ENCODE data around the gene RABL2B.
A peak's percentile ranks its signal among the peaks of the same experiment; 100 is the strongest.
"Not testable (repeated sequence)": the region's sequence is repeated elsewhere in the genome, so short reads cannot be mapped to it uniquely, and the experiment has no call there.

The RABL2B gene

DNA sequence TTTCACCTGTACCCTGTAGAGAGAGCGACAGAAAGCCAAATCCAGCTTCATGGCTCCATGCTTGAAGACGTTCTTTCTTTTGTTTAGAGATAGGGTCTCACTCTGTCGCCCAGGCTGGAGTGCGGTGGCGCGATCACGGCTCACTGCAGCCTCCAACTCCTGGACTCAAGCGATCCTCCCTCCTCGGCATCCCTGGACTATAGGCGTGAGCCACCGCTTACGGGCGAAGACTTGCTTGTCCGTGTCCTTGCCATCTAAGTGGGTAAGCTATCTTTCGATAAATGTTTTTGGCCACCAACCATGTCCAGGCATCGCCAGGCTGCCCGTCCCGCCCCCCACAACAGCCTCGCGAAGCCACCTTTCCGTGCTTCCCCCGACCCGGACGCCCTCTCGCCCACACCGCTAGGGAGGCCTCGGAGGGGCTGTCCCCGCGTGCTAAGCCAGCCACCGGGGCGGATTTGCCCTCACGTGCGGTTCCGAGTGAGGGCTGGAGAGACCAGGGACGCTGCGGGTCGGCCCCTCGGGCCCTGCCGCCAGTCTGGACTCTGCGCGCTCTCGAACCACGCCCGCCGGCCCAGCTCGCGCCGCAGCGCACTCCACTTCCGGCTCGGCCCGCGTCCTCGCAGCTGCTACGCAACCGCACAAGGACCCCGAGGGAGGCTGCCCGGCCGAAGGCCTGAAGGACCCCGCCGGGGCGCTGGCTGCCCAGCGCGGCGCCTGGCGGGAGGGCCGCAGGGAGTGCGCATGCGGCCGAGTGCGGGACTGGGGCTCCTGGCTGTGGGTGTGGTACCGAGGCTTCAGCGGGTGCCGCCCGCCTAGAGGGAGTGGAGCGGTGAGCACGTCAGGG lies at the start of gene RABL2B:
Gene RABL2B (minus strand): TSS at position 604 of the 847 bp plus-strand sequence. CDS start 1,342 bp downstream, outside the sequence.
- DNase-seq, result peak; percentile 92

DNA sequence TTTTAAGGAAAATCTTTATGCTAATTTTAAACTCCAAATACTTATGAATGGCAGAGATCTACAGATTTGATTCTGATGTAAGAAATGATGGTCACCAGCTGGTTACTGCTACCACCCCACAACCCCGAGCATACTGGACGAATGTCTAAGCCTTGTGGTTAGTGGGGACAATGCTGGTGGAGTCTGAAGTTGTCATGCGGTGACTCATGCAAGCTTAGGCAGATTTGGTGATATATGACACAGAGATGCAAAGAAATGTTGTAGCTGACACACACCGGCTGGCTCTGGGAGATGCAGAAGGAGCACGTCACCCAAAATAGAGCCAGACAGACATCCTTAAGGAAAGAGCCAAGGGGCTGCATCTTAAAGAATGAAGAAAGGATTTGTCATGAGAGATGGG lies 3.5 kb upstream of the RABL2B start:
- DNase-seq, result not testable (repeated sequence)

DNA sequence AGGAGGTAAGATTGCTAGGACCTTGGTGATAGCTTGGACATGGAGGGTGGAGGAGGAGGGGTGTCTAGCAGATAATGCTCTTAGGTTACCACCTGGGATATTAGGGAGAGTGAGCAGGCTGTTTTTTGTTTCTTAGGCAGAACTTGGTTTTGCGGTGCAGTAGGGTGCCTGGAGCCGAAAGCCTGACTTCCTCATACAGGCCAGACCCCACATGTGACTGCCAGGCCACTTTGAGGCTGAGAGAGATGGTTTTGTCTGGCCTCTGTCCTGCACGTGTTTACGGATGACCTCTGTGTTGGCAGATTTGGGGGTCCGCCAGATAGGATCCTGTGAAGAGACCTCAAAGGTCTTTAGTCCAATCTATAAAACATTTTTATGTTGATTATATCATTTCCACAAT lies 1.9 kb upstream of the RABL2B start:
- not testable (repeated sequence) for DNase-seq

DNA sequence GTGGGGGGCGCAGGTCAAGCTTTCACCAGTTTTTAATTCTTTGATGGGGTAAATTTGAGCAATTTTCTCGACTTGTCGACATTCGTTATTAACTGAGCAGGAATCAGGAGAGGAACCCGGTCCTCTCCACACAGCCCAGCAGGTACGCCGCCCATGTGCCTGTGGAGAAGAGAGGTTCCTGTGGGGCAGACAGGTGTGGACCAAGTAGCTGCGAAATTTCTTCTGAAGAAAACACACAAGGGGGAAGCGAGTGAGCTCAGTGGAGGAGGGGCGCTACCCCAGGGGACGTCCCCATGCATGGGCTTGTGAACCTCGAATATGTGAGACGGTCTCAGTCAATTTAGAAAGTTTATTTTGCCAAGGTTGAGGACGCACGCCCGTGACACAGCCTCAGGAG lies 442 bp upstream of the RABL2B start:
- peak; percentile 19 for DNase-seq

- not testable (repeated sequence) for DNase-seq
Observed at GRCh38 chr22:50782253-50782652, 1.2 kb downstream of the RABL2B start.

GRCh38 chr22:50780244-50780643 lies 3.2 kb downstream of the RABL2B start:
- not testable (repeated sequence) for DNase-seq

DNA sequence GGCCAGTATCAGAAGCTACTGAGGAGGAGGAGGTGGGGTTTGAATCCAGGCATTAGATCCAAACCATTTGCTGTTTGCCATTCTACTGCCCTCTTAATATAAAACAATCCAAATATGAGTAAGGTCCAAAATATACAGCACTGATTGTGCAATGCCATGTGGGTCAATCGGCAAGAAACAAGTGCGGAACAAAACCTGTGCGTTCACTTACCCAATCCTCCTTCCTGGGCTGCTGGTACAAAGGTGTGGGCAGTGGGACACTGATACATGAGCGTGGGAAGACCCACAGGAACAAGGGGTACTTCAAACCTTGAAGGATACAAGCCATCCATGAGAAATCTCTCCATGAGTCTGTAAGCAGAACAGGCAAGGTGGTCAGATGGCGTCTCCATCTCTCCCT lies 5.8 kb downstream of the RABL2B start:
- not testable (repeated sequence) for DNase-seq

DNA sequence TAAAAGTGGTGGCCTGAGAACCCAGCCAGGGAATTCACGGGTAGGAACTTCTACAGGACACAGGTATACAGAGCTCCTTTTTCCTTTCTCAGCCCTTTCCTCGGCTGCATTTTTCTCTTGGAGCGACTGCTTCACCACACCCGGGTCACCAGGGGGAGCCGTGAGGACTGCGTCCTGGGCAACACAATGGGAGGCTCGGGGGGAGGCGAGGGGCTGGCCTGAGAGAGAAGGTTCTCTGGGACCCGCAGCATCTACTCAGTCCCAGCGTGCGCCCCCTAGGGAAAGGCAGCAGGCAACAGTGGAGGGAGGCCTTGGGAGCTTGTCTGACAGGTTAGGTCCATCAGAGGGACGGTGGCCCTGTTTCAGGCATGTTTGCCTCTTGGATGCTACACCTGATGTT lies 8.3 kb downstream of the RABL2B start:
- DNase-seq, result not testable (repeated sequence)

GRCh38 chr22:50764288-50764687 lies 19.1 kb downstream of the RABL2B start:
- not testable (repeated sequence) for DNase-seq

GRCh38 chr22:50761829-50762228 lies 21.6 kb downstream of the RABL2B start:
- DNase-seq, result not testable (repeated sequence)

- not testable (repeated sequence) for DNase-seq
Observed at GRCh38 chr22:50759597-50760341, 23.7 kb downstream of the RABL2B start.

DNA sequence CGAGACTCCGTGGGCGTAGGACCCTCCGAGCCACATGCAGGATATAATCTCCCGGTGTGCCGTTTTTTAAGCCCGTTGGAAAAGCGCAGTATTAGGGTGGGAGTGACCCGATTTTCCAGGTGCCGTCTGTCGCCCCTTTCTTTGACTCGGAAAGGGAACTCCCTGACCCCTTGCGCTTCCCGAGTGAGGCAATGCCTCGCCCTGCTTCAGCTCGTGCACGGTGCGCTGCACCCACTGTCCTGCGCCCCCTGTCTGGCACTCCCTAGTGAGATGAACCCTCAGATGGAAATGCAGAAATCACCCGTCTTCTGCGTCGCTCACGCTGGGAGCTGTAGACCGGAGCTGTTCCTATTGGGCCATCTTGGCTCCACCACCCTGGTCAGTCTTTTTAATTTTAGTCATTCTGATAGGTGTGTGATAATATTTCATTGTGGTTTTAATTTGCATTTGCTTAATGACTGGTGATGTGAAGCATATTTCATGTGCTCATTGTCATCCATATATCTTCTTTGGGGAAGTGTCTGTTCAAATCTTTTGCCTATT lies 26.4 kb downstream of the RABL2B start:
- DNase-seq, result peak; percentile 73

DNA sequence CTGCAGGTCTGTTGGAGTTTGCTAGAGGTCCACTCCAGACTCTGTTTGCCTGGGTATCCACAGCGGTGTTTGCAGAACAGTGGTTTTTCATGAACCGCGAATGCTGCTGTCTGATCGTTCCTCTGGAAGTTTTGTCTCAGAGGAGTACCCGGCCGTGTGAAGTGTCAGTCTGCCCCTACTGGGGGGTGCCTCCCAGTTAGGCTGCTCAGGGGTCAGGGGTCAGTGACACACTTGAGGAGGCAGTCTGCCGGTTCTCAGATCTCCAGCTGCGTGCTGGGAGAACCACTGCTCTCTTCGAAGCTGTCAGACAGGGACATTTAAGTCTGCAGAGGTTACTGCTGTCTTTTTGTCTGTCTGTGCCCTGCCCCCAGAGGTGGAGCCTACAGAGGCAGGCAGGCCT lies 27.0 kb downstream of the RABL2B start:
- peak; percentile 16 for DNase-seq

DNA sequence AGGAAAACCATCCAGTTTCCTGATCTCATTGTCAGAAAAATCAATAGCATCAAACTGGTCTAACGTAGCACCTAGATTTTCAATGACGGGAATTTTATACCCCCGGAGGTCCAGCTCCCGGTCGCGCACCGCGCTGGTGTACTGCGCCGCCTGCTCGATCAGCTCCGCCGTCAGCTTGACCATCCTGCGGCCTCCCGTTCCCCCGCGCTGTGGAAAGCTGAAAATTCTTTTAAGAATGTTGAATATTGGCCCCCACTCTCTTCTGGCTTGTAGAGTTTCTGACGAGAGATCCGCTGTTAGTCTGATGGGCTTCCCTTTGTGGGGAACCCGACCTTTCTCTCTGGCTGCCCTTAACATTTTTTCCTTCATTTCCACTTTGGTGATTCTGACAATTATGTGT lies 28.2 kb downstream of the RABL2B start:
- not testable (repeated sequence) for DNase-seq

GRCh38 chr22:50749302-50750074 lies 33.9 kb downstream of the RABL2B start:
- DNase-seq, result not testable (repeated sequence)

GRCh38 chr22:50748630-50749029 lies 34.8 kb downstream of the RABL2B start:
- DNase-seq, result not testable (repeated sequence)

DNA sequence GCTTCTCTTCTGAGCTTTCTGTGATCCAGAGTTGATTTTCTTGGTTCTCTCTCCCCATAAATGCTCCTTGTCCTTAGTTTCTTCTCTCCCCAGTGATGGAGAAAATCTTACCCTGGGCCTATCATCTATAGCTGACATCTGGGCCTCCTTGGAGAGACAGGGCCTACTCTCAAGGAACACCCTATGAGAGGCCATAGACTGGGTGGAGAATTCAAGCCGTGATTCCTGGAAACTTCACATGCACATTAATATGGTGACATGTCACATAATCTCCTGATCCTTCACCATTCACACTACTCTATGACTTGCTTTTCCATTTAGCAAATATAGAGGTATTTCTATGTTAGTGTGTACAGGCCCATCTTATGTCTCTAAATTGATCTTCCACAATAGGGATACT lies 35.9 kb downstream of the RABL2B start:
- not testable (repeated sequence) for DNase-seq

- not testable (repeated sequence) for DNase-seq
Observed at GRCh38 chr22:50744424-50744823, 39.0 kb downstream of the RABL2B start.

DNA sequence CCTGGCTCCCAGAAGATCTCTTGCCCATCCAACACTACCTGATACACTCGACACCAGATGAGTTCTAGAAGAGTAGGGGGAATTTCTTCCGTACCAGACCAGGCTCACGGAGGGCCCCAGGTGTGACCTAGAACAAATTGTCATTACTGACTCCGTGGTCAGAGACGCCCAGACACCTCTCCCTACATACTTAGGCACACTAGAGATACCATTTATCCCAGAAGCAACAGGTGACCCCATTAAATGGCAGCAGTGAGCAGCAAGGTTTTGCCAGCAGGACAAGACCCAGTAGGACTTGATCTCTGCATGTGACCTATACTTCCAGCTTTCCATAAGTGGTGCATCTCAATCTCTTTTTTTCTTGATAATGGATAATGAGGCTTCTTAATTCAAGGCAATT lies 42.7 kb downstream of the RABL2B start:
- not testable (repeated sequence) for DNase-seq

GRCh38 chr22:50739894-50740293 lies 43.5 kb downstream of the RABL2B start:
- no peak for DNase-seq

DNA sequence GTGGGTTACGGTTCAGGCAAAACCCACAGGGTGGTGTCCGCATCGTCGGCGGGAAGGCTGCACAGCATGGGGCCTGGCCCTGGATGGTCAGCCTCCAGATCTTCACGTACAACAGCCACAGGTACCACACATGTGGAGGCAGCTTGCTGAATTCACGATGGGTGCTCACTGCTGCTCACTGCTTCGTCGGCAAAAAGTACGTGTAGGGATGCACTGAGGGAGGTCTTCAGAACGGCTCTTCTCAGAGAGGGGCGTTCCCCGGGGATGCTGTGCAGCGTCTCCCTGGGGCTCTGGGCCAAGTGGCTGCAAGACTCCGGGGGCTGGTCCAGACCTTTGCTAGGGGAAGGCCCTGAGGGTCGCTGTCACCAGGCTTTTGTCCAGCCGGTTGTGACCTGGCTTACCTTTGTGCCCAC lies 44.2 kb downstream of the RABL2B start:
- no peak for DNase-seq

DNA sequence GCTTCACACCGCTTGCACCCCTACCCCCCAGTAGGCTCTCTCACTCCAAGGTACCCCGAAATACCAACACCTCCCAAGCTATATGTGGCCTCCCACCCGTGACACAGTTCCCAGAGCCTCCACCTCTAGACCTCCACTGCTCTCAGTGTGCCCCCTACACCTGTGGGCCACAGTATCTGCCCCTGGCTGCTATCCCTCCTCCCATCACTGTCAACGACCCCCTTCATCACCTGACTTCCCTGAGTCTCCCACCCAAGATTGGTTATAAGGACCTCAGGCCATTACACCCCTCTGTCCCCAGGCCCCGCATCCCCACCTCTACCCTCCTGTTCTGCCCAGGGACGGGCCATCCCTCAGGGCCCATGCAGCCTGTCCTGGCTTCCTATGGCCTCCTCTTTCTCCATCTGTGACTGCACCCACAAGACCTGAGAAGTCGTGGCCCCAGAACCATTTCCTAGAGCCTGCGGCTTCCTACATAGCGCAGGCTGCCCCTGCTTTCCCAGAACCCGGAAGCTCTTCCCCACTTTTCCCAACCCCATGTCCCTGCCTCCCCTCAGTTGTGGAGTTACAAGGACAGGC lies 44.7 kb downstream of the RABL2B start:
- DNase-seq, result no peak

Measured in CD4-positive, alpha-beta T cell treated with Interleukin-10 for 1 hour (primary cell).